OCI-LY7 (cell line): ENCODE data around the gene SRSF9.
"Not testable (repeated sequence)": the region's sequence is repeated elsewhere in the genome, so short reads cannot be mapped to it uniquely, and the experiment has no call there.

Experiments
- CTCF ChIP-seq: fragments of 200-600 bp; sonication (generic); conservative IDR thresholded peaks from 2 replicates; pipeline ENCODE4 v1.5.1; 2014; ENCODE audit warnings: mild to moderate bottlenecking, antibody characterized with exemption, low read length, moderate library complexity, mixed read lengths
- EZH2phosphoT487 ChIP-seq: fragments of 200-600 bp; sonication (generic); IDR thresholded peaks from 2 replicates; pipeline ENCODE4 v1.6.1; 2018; ENCODE audit warnings: low read depth, borderline replicate concordance, mild to moderate bottlenecking, mixed run types, antibody characterized with exemption, low read length, moderate library complexity, mixed read lengths

DNA sequence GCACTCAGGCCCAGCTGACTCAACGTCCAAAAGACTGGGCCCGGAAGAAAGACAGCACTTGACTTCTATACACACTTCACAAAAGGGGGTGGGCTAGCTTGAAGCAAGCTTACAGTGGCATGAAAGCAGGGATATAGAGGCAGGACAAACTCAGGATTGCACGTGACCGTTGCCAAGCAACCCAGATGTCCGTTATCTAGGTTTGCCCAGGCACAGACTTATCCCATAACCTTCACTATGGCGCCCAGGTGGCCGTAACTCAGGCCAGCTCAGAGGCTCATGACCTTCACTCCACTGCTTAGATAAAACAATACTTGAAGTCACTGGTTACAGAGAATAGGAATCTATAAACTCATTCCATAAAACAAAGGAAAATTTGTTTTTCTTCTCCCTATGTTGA is 18.0 kb upstream of the SRSF9 start:
- not testable (repeated sequence) for TF ChIP-seq CTCF, EZH2phosphoT487
